K562 (cell line): Measurements from ENCODE around the gene ERF. TPM values are rescaled to one million over a fixed set of nuclear protein-coding genes. Genes with fewer than 3 reads are reported as not detected.
A peak's percentile ranks its signal among the peaks of the same experiment; 100 is the strongest.

Source experiments
- CEBPG ChIP-seq, 3 experiments: fragments of 200-800 bp in 1 of 3; sonication (Bioruptor generic) in 1 of 3; sonication (generic) in 1 of 3; formaldehyde crosslinking in 1 of 3; IDR thresholded peaks in 2 of 3; conservative IDR thresholded peaks in 1 of 3; 2 replicates each; pipeline versions ENCODE4 v1.6.1 to v1.8.0; 2016 to 2022; ENCODE audit warnings: missing compliant biosample characterization in 2 of 3, missing genetic modification characterization in 2 of 3, mild to moderate bottlenecking in 1 of 3, missing genetic modification reagents in 1 of 3
- CTCFL ChIP-seq: IDR thresholded peaks from 2 replicates; pipeline ENCODE4 v1.6.1; 2011; ENCODE audit warnings: borderline replicate concordance, low read depth, mild to moderate bottlenecking, moderate library complexity, low read length; ENCODE audit not compliant: insufficient read depth, poor library complexity, severe bottlenecking
- GABPB2 ChIP-seq: fragments of 250-450 bp; sonication (Bioruptor Pico); conservative IDR thresholded peaks from 2 replicates; pipeline ENCODE4 v1.5.1; 2021; ENCODE audit warnings: mild to moderate bottlenecking
- HDAC8 ChIP-seq: fragments of 450-650 bp; IDR thresholded peaks from 2 replicates; pipeline ENCODE4 v1.6.1; 2016; ENCODE audit warnings: mild to moderate bottlenecking, missing genetic modification characterization, moderate library complexity, missing compliant biosample characterization
- ID3 ChIP-seq, 2 experiments: fragments of 250-450 bp in 1 of 2; fragments of 450-650 bp in 1 of 2; sonication (Bioruptor Pico) in 1 of 2; IDR thresholded peaks; 2 replicates each; pipeline versions ENCODE4 v1.6.1 to v1.8.0; 2016 to 2021; ENCODE audit warnings: mild to moderate bottlenecking in 2 of 2, moderate library complexity in 2 of 2, missing compliant biosample characterization in 1 of 2, missing genetic modification characterization in 1 of 2
- IRF1 ChIP-seq: sonication (generic); formaldehyde crosslinking; IDR thresholded peaks from 2 replicates; pipeline ENCODE4 v1.8.0; 2022; ENCODE audit warnings: missing genetic modification reagents, mild to moderate bottlenecking, borderline replicate concordance
- NR2C1 ChIP-seq, 2 experiments: fragments of 450-650 bp; IDR thresholded peaks; 2 replicates each; pipeline ENCODE4 v1.6.1; 2017; ENCODE audit warnings: mild to moderate bottlenecking in 2 of 2, antibody characterized with exemption in 1 of 2, inconsistent platforms in 1 of 2, missing compliant biosample characterization in 1 of 2, missing genetic modification characterization in 1 of 2
- STAT5A ChIP-seq: IDR thresholded peaks from 2 replicates; pipeline ENCODE4 v1.6.1; 2012; ENCODE audit warnings: low read length, inconsistent platforms, borderline replicate concordance
- ZBTB40 ChIP-seq, 2 experiments: fragments of 450-650 bp in 1 of 2; sonication (generic) in 1 of 2; formaldehyde crosslinking in 1 of 2; IDR thresholded peaks; 2 replicates each; pipeline versions ENCODE4 v1.7.1 to v1.9.0; 2016 to 2022; ENCODE audit warnings: inconsistent platforms in 1 of 2, mild to moderate bottlenecking in 1 of 2, missing genetic modification reagents in 1 of 2
- polyA plus RNA-seq, 8 experiments: library from polyadenylated mRNA; depleted of rRNA in 4 of 8; stranded (reverse) in 5 of 8; unstranded in 3 of 8; fragments of >200 nt; fragmentation: Nextera tagmentation in 2 of 8; fragmentation: Illumina TruSeq in 1 of 8; extraction: Ambion mirVana in 2 of 8; extraction: Trizol in 1 of 8; gene quantifications; 2 replicates each; pipeline versions ENCODE4 v1.2.1 to v1.2.3, GENCODE V29; 2011 to 2014; ENCODE audit warnings: inconsistent platforms in 1 of 8, missing spikeins in 1 of 8
- total RNA-seq, 7 experiments: library from RNA; depleted of rRNA in 6 of 7; stranded (reverse); fragments of >200 nt in 6 of 7; fragmentation: Illumina TruSeq in 2 of 7; extraction: Trizol in 2 of 7; gene quantifications; 2 replicates each; pipeline versions ENCODE4 v1.2.1 to v1.2.3, GENCODE V29; 2011 to 2021; ENCODE audit warnings: low replicate concordance in 1 of 7

ERF gene
- total and polyA plus RNA-seq, 9 of the 15 experiments (the other 6 are each of a cell fraction or from before 2014, with no cell fraction given) = 0.03 to 75.4 (median 27.0) TPM

GRCh38 chr19:42267644-42268141 lies 12.8 kb upstream of the ERF start (continued):
- TF ChIP-seq ZBTB40 (IDR thresholded peaks at IDR 0.05) (0 out of 2 replicates have a peak, but pooled peaks have one; percentile 29), ZBTB40 (CRISPR knock-in tag; IDR thresholded peaks at IDR 0.05) (no peak), HDAC8 (tag) (0 out of 2 replicates have a peak, but pooled peaks have one; percentile 41), IRF1 (CRISPR knock-in tag) (no peak), NR2C1 (IDR thresholded peaks at IDR 0.05) (no peak), NR2C1 (tag; IDR thresholded peaks at IDR 0.05) (peak; percentile 10; the same call in 1 of the 2 replicates), GABPB2 (0 out of 2 replicates have a peak, but pooled peaks have one; percentile 19), CTCFL (no peak), ID3 (CRISPR knock-in tag; IDR thresholded peaks at IDR 0.05) (no peak), ID3 (tag; IDR thresholded peaks at IDR 0.05) (peak; percentile 38; the same call in 1 of the 2 replicates), STAT5A (no peak), CEBPG (CRISPR knock-in tag; IDR thresholded peaks at IDR 0.05) (no peak; the same call in 1 of the 2 replicates), CEBPG (tag; conservative IDR thresholded peaks at IDR 0.05 in 1 of 2, IDR thresholded peaks at IDR 0.05 in 1 of 2) (0 out of 4 replicates have a peak, but pooled peaks of 1 of the 2 experiments have one; percentile 1)
